Lung (tissue), 12 donors: ENCODE results near the gene DYRK1A. TPM values are rescaled to one million over a fixed set of nuclear protein-coding genes. Genes with fewer than 3 reads are reported as not detected.

ENCODE experiments used
- ATAC-seq: fragments of 200-7000 bp; cut with Tn5 transposase; one replicate; pipeline ENCODE4 v1.9.1; 2020; ENCODE audit warnings: moderate number of reproducible peaks; ENCODE audit not compliant: insufficient read depth, low FRiP score
- DNase-seq, 3 donors: peaks; one replicate each; pipeline ENCODE4 v3.0.0-alpha.2; 2013 to 2017
- H3K27ac ChIP-seq, 2 donors: one replicate each; pipeline ENCODE4 v1.5.1; 2013; ENCODE audit warnings: mild to moderate bottlenecking in 2 of 2, moderate library complexity in 2 of 2, control low read depth in 1 of 2, inconsistent platforms in 1 of 2, low read depth in 1 of 2, low read length in 1 of 2
- H3K27me3 ChIP-seq, 3 donors: one replicate each; pipeline ENCODE4 v1.5.1; 2013; ENCODE audit warnings: low read length in 2 of 3; ENCODE audit not compliant: control insufficient read depth in 3 of 3, insufficient read depth in 3 of 3
- H3K36me3 ChIP-seq, 4 donors: one replicate each; pipeline ENCODE4 v1.5.1; 2013; ENCODE audit warnings: low read length in 4 of 4, mild to moderate bottlenecking in 1 of 4, moderate library complexity in 1 of 4; ENCODE audit not compliant: control insufficient read depth in 4 of 4, insufficient read depth in 4 of 4
- H3K4me1 ChIP-seq, 5 donors: one replicate each; pipeline ENCODE4 v1.5.1; 2013; ENCODE audit warnings: low read length in 5 of 5, mild to moderate bottlenecking in 2 of 5, moderate library complexity in 1 of 5; ENCODE audit not compliant: control insufficient read depth in 5 of 5, insufficient read depth in 5 of 5
- H3K4me3 ChIP-seq: one replicate; pipeline ENCODE4 v1.5.1; 2013; ENCODE audit warnings: mild to moderate bottlenecking, control low read depth, moderate library complexity
- H3K9ac ChIP-seq, 2 donors: one replicate each; pipeline ENCODE4 v1.5.1; 2013; ENCODE audit warnings: low read length in 2 of 2, control low read depth in 1 of 2; ENCODE audit not compliant: insufficient read depth in 1 of 2
- H3K9me3 ChIP-seq, 4 donors: one replicate each; pipeline ENCODE4 v1.5.1; 2013; ENCODE audit warnings: low read length in 3 of 4, mild to moderate bottlenecking in 1 of 4, moderate library complexity in 1 of 4; ENCODE audit not compliant: control insufficient read depth in 4 of 4, insufficient read depth in 3 of 4
- CTCF ChIP-seq: IDR thresholded peaks from 2 replicates; pipeline ENCODE4 v1.5.1; 2012; ENCODE audit warnings: mild to moderate bottlenecking; ENCODE audit errors: control extremely low read depth, extremely low read depth
- WGBS, 2 donors: extraction: QIAGEN DNeasy Blood & Tissue Kit; methylation state at CpG; one replicate each; pipeline ENCODE4 v1.1.7; 2013; 5-methylcytosine and 5-hydroxymethylcytosine counted together
- polyA plus RNA-seq, 2 donors: library from polyadenylated mRNA; stranded (reverse); fragments of 200-250 nt; gene quantifications; one replicate each; pipeline ENCODE4 v1.2.1, GENCODE V29; 2013
- total RNA-seq, 2 donors: library from RNA; depleted of rRNA in 1 of 2; stranded (reverse); fragments of >200 nt in 1 of 2; gene quantifications; one replicate each; pipeline ENCODE4 v1.2.1, GENCODE V29; 2014 to 2021
- donor health status: control.
- donor health status: control.
- donor health status: Bipolar disorder and iron deficiency.
- donor health status: healthy.
- donor health status: DM: yes; HTN: yes; CAD: no.

The DYRK1A gene
- total and polyA plus RNA-seq, 4 donors: 22.1 to 149 (median 43.3) TPM

- H3K4me3 ChIP-seq: no peak overlapping the region
- ATAC-seq (no peak), DNase-seq (no peak)
- WGBS, 2 donors: 98 to 99% methylated on average over 4 of the region's 4 CpGs
- peaks cover 0 to 2% (median under 1%) of the 10 kb centered on the region in 4 donors for H3K36me3 ChIP-seq
- no peak for TF ChIP-seq CTCF
- no peak overlapping the region for H3K9ac ChIP-seq
- H3K9me3 ChIP-seq: no peaks in the 10 kb centered on the region
- no peaks in the 10 kb centered on the region for H3K27me3 ChIP-seq
- H3K27ac ChIP-seq: no peak overlapping the region
- peaks cover 0 to 14% (median 10%) of the 10 kb centered on the region in 5 donors for H3K4me1 ChIP-seq
These were observed 102.3 kb downstream of the DYRK1A start for GRCh38 chr21:37468909-37469308.

GRCh38 chr21:37469441-37469840, 102.9 kb downstream of the DYRK1A start:
- Histone ChIP-seq H3K9me3 (no peaks in the 10 kb centered on the region), H3K4me1 (peaks cover 0 to 14% (median 11%) of the 10 kb centered on the region in 5 donors), H3K36me3 (peaks cover 0 to 2% (median under 1%) of the 10 kb centered on the region in 4 donors), H3K9ac (no peak overlapping the region), H3K4me3 (no peak overlapping the region), H3K27me3 (no peaks in the 10 kb centered on the region), H3K27ac (no peak overlapping the region)
- DNase-seq (no peak), ATAC-seq (no peak)
- 97% methylated on average over 5 of the region's 5 CpGs for WGBS, 2 donors
- TF ChIP-seq CTCF: no peak

- H3K9ac ChIP-seq: no peak overlapping the region
- no peak for ATAC-seq
- DNase-seq: no peak
- WGBS, 2 donors: 90 to 91% methylated on average over 4 of the region's 4 CpGs
- H3K4me1 ChIP-seq: peaks cover 4 to 31% (median 19%) of the 10 kb centered on the region in 5 donors
- no peak overlapping the region for H3K27ac ChIP-seq
- no peaks in the 10 kb centered on the region for H3K9me3 ChIP-seq
- peaks cover 0 to 4% (median 1%) of the 10 kb centered on the region in 4 donors for H3K36me3 ChIP-seq
- TF ChIP-seq CTCF: no peak
- H3K27me3 ChIP-seq: no peaks in the 10 kb centered on the region
- H3K4me3 ChIP-seq: no peak overlapping the region
These were observed 106.0 kb downstream of the DYRK1A start for GRCh38 chr21:37472581-37472980.

- H3K4me1 ChIP-seq: peaks cover 4 to 34% (median 19%) of the 10 kb centered on the region in 5 donors
These were observed 106.9 kb downstream of the DYRK1A start for GRCh38 chr21:37473491-37473890.

More at GRCh38 chr21:37473491-37473890, 106.9 kb downstream of the DYRK1A start:
- H3K9ac ChIP-seq: no peak overlapping the region
- no peaks in the 10 kb centered on the region for H3K27me3 ChIP-seq
- H3K36me3 ChIP-seq: peaks cover 0 to 4% (median 1%) of the 10 kb centered on the region in 4 donors
- 81 to 82% methylated on average over 6 of the region's 6 CpGs for WGBS, 2 donors
- H3K9me3 ChIP-seq: no peaks in the 10 kb centered on the region
- DNase-seq: peak in 2 of 3 donors; percentile 73 to 77
- no peak overlapping the region for H3K4me3 ChIP-seq
- no peak for ATAC-seq
- no peak for TF ChIP-seq CTCF
- no peak overlapping the region for H3K27ac ChIP-seq
